Measurements from ENCODE around the gene FAM110A.
"Not testable (repeated sequence)": the region's sequence is repeated elsewhere in the genome, so short reads cannot be mapped to it uniquely, and the experiment has no call there.

FAM110A gene

DNA sequence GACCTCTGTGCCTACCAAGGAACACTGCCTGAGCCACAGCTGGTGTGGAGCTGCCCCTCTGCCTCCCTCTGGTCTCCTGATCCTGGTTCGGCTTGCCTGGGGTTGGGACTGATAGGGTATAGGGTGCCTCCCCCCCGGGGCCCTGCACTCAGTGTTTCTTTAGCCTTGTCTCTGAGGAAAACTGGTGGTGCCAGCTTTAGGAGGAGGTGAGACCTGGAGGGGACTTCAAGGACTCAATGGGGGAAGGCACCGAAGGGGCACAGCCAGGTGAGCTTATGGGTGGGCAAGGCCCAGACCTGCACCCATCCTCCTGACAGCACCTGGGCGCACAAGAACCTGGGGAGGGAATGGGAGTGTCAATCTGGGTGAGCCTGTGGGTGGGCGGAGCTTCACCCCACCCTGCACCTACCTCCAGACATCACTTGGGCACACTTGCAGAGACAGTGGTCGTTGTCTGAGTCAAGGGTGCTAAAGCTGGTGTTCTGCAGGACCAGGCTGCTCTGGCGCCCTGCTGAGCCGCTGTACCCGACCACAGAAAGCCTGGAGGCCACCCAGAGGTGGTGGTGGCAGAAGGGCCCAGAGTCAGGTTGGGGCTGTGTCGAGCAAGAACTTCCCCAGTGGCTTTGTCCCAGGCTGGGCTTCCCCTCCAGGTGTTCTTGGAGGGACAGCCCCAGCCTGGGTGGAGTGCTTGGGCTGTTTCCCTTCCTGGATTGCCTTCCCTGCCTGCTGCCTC, 40.5 kb downstream of the FAM110A start:
- no peak for DNase-seq (ENCODE audit: low read depth in 2 of 2)

- DNase-seq (ENCODE audit: low read depth in 2 of 2): no peak
Observed at GRCh38 chr20:875115-875514, 41.6 kb downstream of the FAM110A start.

DNA sequence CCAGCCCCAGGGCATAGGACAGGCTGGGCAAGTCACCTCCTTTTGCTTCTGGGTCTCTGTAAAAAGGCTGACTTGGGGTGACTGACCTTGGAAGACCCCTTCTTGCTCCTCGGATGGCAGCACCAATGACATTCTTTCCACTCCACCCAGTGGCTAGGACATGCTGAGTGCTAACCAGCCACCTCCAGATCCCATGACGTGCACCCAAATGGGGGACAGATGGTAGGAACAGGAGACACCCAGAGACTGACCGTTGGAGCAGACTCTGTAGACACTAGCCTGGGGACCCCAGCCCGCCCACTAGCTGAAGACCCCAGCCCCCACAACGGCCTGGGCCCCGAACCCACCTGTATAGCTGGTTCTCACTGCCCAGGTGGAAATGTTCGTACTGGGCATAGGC, 44.3 kb downstream of the FAM110A start:
- DNase-seq (ENCODE audit: low read depth in 2 of 2): no peak

DNA sequence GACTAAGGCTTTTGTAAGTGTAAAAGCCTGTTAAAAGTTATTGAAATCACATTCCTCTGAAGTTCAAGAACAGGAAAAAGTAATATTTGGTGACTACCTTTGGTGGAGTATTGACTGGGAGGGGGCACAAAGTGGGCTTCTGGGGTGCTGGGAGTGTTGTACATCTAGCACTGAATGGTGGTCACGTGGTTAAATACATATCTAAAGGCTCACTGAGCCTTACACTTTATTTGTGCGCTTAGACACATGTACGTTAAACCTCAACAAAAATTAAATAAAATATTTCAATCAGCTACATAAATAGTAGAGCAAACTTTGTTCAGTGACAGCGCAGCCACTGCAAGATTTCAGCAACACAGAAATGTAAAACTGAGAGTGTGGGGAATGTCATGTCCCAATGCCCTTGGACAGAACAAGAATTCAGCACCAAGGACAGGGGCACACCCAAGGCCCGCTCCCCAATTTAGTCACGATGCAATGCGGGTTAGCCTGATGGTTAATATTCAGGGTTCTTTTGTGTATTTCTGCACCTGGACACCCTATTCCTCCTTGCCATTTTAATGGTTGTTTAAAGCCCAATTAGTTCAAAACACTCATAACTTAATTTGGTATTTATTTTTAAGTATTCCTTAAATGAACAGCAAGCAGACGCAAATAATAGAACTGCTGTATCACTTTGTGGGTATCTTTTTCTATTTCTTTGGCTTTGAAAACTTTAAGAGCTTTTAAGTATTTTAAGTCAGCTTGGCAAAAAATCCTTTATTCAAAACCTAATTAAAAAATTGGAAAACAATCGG, 45.2 kb downstream of the FAM110A start:
- DNase-seq (ENCODE audit: low read depth in 2 of 2): no peak

GRCh38 chr20:879626-880025, 46.1 kb downstream of the FAM110A start:
- DNase-seq (ENCODE audit: low read depth in 2 of 2): no peak

GRCh38 chr20:881051-881782, 47.7 kb downstream of the FAM110A start:
- no peak for DNase-seq (ENCODE audit: low read depth in 2 of 2)

DNA sequence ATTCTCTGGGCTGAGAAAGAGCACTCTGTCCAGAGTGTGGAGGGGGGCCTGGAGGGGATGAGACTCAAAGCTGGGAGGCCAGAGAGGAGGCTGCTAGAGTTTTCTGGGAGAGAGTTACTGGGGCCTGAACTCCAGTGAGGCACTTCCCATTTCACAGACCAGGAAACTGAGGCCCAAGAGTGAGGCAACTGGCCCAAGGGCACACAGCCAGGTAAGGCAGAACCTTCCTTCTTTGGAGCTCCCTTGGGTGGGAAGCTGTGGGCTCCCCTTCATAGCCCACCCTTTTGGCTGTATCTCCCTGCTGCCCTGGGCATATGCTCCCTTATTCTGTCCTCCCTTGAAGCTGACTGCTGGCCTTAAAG, 48.2 kb downstream of the FAM110A start:
- DNase-seq (ENCODE audit: low read depth in 2 of 2): no peak

DNA sequence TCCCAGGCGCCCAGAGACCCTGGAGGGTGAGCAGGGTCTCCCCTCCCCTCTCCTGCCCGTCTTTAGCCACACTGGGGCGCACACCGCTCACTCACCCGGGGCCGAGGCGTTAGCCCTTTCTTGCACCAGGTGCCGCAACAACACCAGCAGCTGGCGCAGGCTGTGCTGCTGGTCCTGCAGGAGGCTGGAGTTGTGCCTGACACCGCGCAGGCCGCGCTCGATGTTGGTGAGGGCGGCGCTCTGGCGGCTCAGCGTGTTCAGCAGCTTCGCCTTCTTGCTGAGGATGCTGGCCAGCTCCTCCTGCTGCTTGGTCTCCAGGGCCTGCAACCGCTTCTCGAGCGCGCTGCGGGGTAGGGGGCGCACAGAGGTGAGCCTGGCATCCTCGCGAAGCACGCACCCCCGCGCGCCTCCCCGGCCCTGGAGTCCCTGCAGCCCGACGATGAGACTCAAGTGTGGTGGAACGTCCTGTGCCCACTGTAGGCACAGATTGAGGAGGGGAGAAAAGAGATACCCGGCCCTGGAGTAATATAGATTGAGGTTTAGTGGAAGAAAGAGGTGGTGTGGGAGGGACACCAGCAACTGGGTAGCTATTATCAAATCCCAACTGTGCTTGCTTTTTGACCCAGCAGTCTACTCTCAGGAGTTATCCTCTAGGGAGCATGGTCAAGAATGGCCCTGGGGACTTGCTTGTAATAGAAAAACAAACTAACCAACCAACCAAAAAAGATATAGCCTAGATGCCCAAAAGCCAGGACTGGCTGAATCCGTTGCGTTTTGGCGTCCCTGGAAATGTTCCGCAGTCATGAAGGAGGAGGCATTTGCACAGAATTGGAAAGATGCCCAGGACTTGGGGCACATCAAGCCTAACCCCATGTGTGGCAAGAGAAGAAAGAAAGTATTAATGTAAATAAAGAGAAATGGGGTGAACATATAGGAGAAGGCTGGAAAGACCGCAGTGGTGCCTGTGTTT, 51.8 kb downstream of the FAM110A start:
- no peak for DNase-seq (ENCODE audit: low read depth in 2 of 2)

DNA sequence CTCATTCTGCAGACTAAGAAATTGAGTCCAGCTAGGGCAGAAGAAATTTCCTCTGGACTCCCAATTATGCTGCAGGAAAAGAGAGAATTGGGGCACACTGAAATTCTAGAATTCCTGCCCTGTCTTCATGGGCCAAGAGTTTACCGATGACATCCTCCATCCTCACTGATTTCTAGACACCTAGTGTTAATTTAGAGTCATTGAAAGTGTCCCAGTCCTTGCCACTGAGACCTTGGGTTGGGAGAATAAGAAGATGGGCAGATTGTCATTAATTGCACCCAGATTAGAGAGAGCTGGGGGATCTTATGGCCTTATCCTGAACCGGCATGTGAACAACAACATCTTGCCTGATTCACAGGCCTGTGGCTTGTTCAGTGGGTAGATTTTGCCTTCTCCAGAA, 53.6 kb downstream of the FAM110A start:
- no peak for DNase-seq (ENCODE audit: low read depth in 2 of 2)

GRCh38 chr20:888057-888456, 54.5 kb downstream of the FAM110A start:
- DNase-seq (ENCODE audit: low read depth in 2 of 2): no peak

DNA sequence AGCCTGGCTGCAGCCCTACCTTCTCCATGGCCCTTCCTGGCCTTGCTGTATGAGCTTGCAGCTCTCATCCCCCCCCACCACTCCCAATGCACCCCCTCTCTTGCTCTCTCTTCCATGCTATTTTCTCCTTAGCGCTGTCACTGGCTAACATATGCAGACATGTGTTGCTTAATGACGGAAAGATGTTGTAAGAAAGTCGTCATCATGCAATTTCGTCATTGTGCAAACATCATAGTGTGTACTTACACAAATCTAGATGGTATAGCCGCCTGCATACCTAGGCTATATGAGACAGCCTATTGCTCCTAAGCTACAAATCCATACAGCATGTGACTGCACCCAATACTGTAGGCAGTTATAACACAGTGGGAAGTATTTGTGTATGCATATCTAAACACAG, 55.6 kb downstream of the FAM110A start:
- no peak for DNase-seq (ENCODE audit: low read depth in 2 of 2)

- no peak for DNase-seq (ENCODE audit: low read depth in 2 of 2)
Observed at GRCh38 chr20:889932-890463, 56.5 kb downstream of the FAM110A start.

GRCh38 chr20:890666-891057, 57.1 kb downstream of the FAM110A start:
- DNase-seq (ENCODE audit: low read depth in 2 of 2): no peak

- no peak for DNase-seq (ENCODE audit: low read depth in 2 of 2)
Observed at GRCh38 chr20:891058-891705, 57.7 kb downstream of the FAM110A start.

- DNase-seq (ENCODE audit: low read depth in 2 of 2): no peak
Observed at GRCh38 chr20:891706-892080, 58.2 kb downstream of the FAM110A start.

DNA sequence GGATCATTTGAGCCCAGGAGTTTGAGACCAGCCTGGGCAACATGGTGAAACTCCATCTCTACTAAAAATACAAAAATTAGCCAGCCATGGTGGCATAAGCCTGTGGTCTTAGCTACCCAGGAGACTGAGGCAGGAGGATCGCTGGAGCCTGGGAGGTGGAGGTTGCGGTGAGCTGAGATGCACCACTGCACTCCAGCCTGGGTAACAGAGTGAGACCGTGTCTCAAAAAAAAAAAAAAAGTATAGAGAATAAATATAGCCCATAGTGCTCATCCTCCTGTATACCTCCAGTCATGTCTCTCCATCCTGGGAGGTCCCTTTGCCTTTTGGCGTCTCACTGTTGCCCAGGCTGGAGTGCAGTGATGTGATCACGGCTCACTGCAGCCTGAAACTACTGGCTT, 58.9 kb downstream of the FAM110A start:
- DNase-seq (ENCODE audit: low read depth in 2 of 2): not testable (repeated sequence)

Measured in stimulated activated CD4-positive, alpha-beta T cell treated with anti-CD3 and anti-CD28 coated beads, Interleukin-4, amount 100 ng/mL, for 48 hours (primary cell).